ENCODE results near the gene SMIM22.

Gene SMIM22

GRCh38 chr16:4811773-4812172 lies 16.6 kb downstream of the SMIM22 start:
- ChIA-PET POLR2A (no interaction called here), CTCF (interaction anchor here (0.8 kb wide), 1 partner anchor 23 kb away, joined by 3 read pairs; no protein-coding TSS in a partner anchor)
- TF ChIP-seq SUZ12 (IDR thresholded peaks at IDR 0.05) (no peak), NFRKB (IDR thresholded peaks at IDR 0.05) (no peak), PKNOX1 (IDR thresholded peaks at IDR 0.05) (no peak)
- no peak for DNase-seq (ENCODE audit: extremely low spot score)

- CTCF ChIA-PET: interaction anchor here (0.7 kb wide), 1 partner anchor 211 kb away, joined by 3 read pairs; no protein-coding TSS in a partner anchor
- TF ChIP-seq FOXK2 (IDR thresholded peaks at IDR 0.05): no peak
- no peak for TF ChIP-seq LEF1 (IDR thresholded peaks at IDR 0.05; ENCODE audit: borderline replicate concordance)
- no peak for TF ChIP-seq CTBP1 (IDR thresholded peaks at IDR 0.05; ENCODE audit: borderline replicate concordance)
- no peak for TF ChIP-seq ARNT (IDR thresholded peaks at IDR 0.05)
- TF ChIP-seq ZNF384 (IDR thresholded peaks at IDR 0.05): no peak
- TF ChIP-seq PKNOX1 (IDR thresholded peaks at IDR 0.05): no peak
- no peak for TF ChIP-seq ELF4 (IDR thresholded peaks at IDR 0.05)
- POLR2A ChIA-PET: no interaction called here
- no peak for DNase-seq (ENCODE audit: extremely low spot score)
Measured at GRCh38 chr16:4813251-4814003, 18.3 kb downstream of the SMIM22 start.

- DNase-seq (ENCODE audit: extremely low spot score): no peak
- TF ChIP-seq BHLHE40 (IDR thresholded peaks at IDR 0.05; ENCODE audit: borderline replicate concordance) (no peak), ZNF384 (IDR thresholded peaks at IDR 0.05) (no peak), ELF4 (IDR thresholded peaks at IDR 0.05) (no peak), ARNT (IDR thresholded peaks at IDR 0.05) (no peak), FOXM1 (IDR thresholded peaks at IDR 0.05; ENCODE audit: borderline replicate concordance) (no peak)
- ChIA-PET POLR2A (no interaction called here), CTCF (interaction anchor here (0.7 kb wide), 1 partner anchor 211 kb away, joined by 3 read pairs; no protein-coding TSS in a partner anchor)
Measured at GRCh38 chr16:4814046-4814445, 18.9 kb downstream of the SMIM22 start.

GRCh38 chr16:4814542-4815173 lies 19.5 kb downstream of the SMIM22 start:
- DNase-seq (ENCODE audit: extremely low spot score): no peak
- ChIA-PET POLR2A (no interaction called here), CTCF (no interaction called here)
- TF ChIP-seq ELF4 (IDR thresholded peaks at IDR 0.05) (no peak), FOXM1 (IDR thresholded peaks at IDR 0.05; ENCODE audit: borderline replicate concordance) (no peak), CTBP1 (IDR thresholded peaks at IDR 0.05; ENCODE audit: borderline replicate concordance) (no peak), SUZ12 (IDR thresholded peaks at IDR 0.05) (no peak), LEF1 (IDR thresholded peaks at IDR 0.05; ENCODE audit: borderline replicate concordance) (no peak), NFRKB (IDR thresholded peaks at IDR 0.05) (no peak), FOXA1 (IDR thresholded peaks at IDR 0.05) (no peak), ZNF384 (IDR thresholded peaks at IDR 0.05) (no peak), ARNT (IDR thresholded peaks at IDR 0.05) (no peak), TARDBP (IDR thresholded peaks at IDR 0.05) (no peak), PKNOX1 (IDR thresholded peaks at IDR 0.05) (no peak), BHLHE40 (IDR thresholded peaks at IDR 0.05; ENCODE audit: borderline replicate concordance) (no peak), FOXK2 (IDR thresholded peaks at IDR 0.05) (no peak), SP1 (IDR thresholded peaks at IDR 0.05) (no peak), HDGF (IDR thresholded peaks at IDR 0.05; ENCODE audit: borderline replicate concordance) (no peak), L3MBTL2 (conservative IDR thresholded peaks at IDR 0.05) (no peak)

- CTCF ChIA-PET: no interaction called here
Measured at GRCh38 chr16:4820652-4821051, 25.5 kb downstream of the SMIM22 start.

GRCh38 chr16:4825196-4825595 lies 30.0 kb downstream of the SMIM22 start:
- no peak for DNase-seq (ENCODE audit: extremely low spot score)
- POLR2A ChIA-PET: no interaction called here
- TF ChIP-seq FOXM1 (IDR thresholded peaks at IDR 0.05; ENCODE audit: borderline replicate concordance) (no peak), BHLHE40 (IDR thresholded peaks at IDR 0.05; ENCODE audit: borderline replicate concordance) (no peak), SP1 (IDR thresholded peaks at IDR 0.05) (no peak), NFRKB (IDR thresholded peaks at IDR 0.05) (no peak), FOXK2 (IDR thresholded peaks at IDR 0.05) (no peak), HDGF (IDR thresholded peaks at IDR 0.05; ENCODE audit: borderline replicate concordance) (no peak), L3MBTL2 (conservative IDR thresholded peaks at IDR 0.05) (no peak), LEF1 (IDR thresholded peaks at IDR 0.05; ENCODE audit: borderline replicate concordance) (no peak), ARNT (IDR thresholded peaks at IDR 0.05) (no peak), SUZ12 (IDR thresholded peaks at IDR 0.05) (no peak), ELF4 (IDR thresholded peaks at IDR 0.05) (no peak), CTBP1 (IDR thresholded peaks at IDR 0.05; ENCODE audit: borderline replicate concordance) (no peak), PKNOX1 (IDR thresholded peaks at IDR 0.05) (no peak), TARDBP (IDR thresholded peaks at IDR 0.05) (no peak), FOXA1 (IDR thresholded peaks at IDR 0.05) (no peak), ZNF384 (IDR thresholded peaks at IDR 0.05) (no peak)
- CTCF ChIA-PET: no interaction called here

More at GRCh38 chr16:4820652-4821051, 25.5 kb downstream of the SMIM22 start:
- POLR2A ChIA-PET: no interaction called here
- no peak for TF ChIP-seq ZNF384 (IDR thresholded peaks at IDR 0.05)
- no peak for TF ChIP-seq SUZ12 (IDR thresholded peaks at IDR 0.05)
- TF ChIP-seq TARDBP (IDR thresholded peaks at IDR 0.05): no peak
- no peak for TF ChIP-seq NFRKB (IDR thresholded peaks at IDR 0.05)
- DNase-seq (ENCODE audit: extremely low spot score): no peak
